K562 (cell line): Measurements from ENCODE around the gene TAF3. TPM values are rescaled to one million over a fixed set of nuclear protein-coding genes. Genes with fewer than 3 reads are reported as not detected.

ENCODE experiments used
- ATAC-seq: fragments of 200-7000 bp; cut with Tn5 transposase; 3 replicates; pipeline ENCODE4 v1.9.1; 2020; ENCODE audit warnings: moderate library complexity
- BruUV-seq: library from RNA; stranded (reverse); fragments of 400-500 nt; replicated peaks from 2 replicates; lab custom pipeline; 2021; lab: Mats Ljungman, UMichigan
- CTCF ChIA-PET: fragments of 300-600 bp; formaldehyde crosslinking; extraction: SDS; loops from one replicate; lab custom pipeline; 2021; ENCODE audit warnings: low intra/inter-chr PET ratio; lab: Yijun Ruan, JAX
- POLR2A ChIA-PET: fragments of 300-600, 350-650 bp; sonication (Branson Sonifier 250); formaldehyde crosslinking; extraction: SDS; loops from one replicate; lab custom pipeline; 2021; ENCODE audit warnings: antibody characterized with exemption, inconsistent platforms; lab: Yijun Ruan, JAX
- DNase-seq, 4 experiments: peaks; one replicate each; pipeline versions ENCODE4 v3.0.0 to v3.0.0-alpha.2; 2011 to 2018; ENCODE audit warnings: low spot score in 3 of 4, mixed read lengths in 3 of 4; ENCODE audit errors: extremely low read depth in 1 of 4
- FAIRE-seq: peaks from 2 replicates; lab custom pipeline; 2011; peaks lifted over from hg19 to GRCh38; lab: Jason Lieb, UNC
- H2AFZ ChIP-seq: 2 replicates; pipeline ENCODE4 v1.6.0; 2011; ENCODE audit warnings: low read depth, low read length, control low read depth, inconsistent platforms
- H3K27ac ChIP-seq: fragments of 200-600 bp; 3 replicates; pipeline ENCODE4 v1.8.0; 2011; ENCODE audit warnings: low read depth, mild to moderate bottlenecking, control low read depth, inconsistent platforms, low read length, moderate library complexity, mixed read lengths; ENCODE audit errors: extremely low read depth
- H3K27me3 ChIP-seq, 2 experiments: fragments of 300-600 bp in 1 of 2; 2 replicates in 1 of 2; 3 replicates in 1 of 2; pipeline versions ENCODE4 v1.6.0 to v1.8.0; 2011; ENCODE audit warnings: inconsistent platforms in 2 of 2, low read length in 2 of 2, mild to moderate bottlenecking in 1 of 2, mixed read lengths in 1 of 2, moderate library complexity in 1 of 2; ENCODE audit not compliant: control insufficient read depth in 2 of 2, insufficient read depth in 2 of 2
- H3K36me3 ChIP-seq: fragments of 300-600 bp; 3 replicates; pipeline ENCODE4 v1.8.0; 2011; ENCODE audit warnings: mild to moderate bottlenecking, low read length, inconsistent platforms; ENCODE audit not compliant: control insufficient read depth, insufficient read depth
- H3K4me1 ChIP-seq, 2 experiments: fragments of 200-600 bp in 1 of 2; replicated peaks in 1 of 2; 2 replicates in 1 of 2; 3 replicates in 1 of 2; pipeline versions ENCODE4 v1.5.1 to v1.8.0; 2011; ENCODE audit warnings: inconsistent platforms in 2 of 2, low read length in 2 of 2, mild to moderate bottlenecking in 1 of 2, mixed read lengths in 1 of 2, moderate library complexity in 1 of 2; ENCODE audit not compliant: control insufficient read depth in 2 of 2, insufficient read depth in 2 of 2
- H3K4me2 ChIP-seq: 2 replicates; pipeline ENCODE4 v1.6.1; 2011; ENCODE audit warnings: low read length, control low read depth, inconsistent platforms, mixed read lengths; ENCODE audit not compliant: insufficient read depth
- H3K4me3 ChIP-seq: fragments of 200-600 bp; sonication (generic), shearing (Covaris generic); 2 replicates; pipeline ENCODE4 v1.5.1; 2016; ENCODE audit warnings: control low read depth, inconsistent platforms
- H3K79me2 ChIP-seq: fragments of 200-600 bp; 3 replicates; pipeline ENCODE4 v1.8.0; 2011; ENCODE audit warnings: low read length, inconsistent platforms; ENCODE audit not compliant: control insufficient read depth, insufficient read depth
- H3K9ac ChIP-seq, 2 experiments: 2 replicates each; pipeline versions ENCODE4 v1.6.0 to v1.6.1; 2011; ENCODE audit warnings: low read depth in 2 of 2, low read length in 2 of 2, control low read depth in 1 of 2, inconsistent platforms in 1 of 2, mild to moderate bottlenecking in 1 of 2, mixed read lengths in 1 of 2; ENCODE audit not compliant: insufficient read depth in 1 of 2
- H3K9me1 ChIP-seq: one replicate; pipeline ENCODE4 v1.6.0; 2011; ENCODE audit warnings: inconsistent platforms, mild to moderate bottlenecking, low read length, moderate library complexity; ENCODE audit not compliant: control insufficient read depth, insufficient read depth
- H3K9me3 ChIP-seq: replicated peaks from 2 replicates; pipeline ENCODE4 v1.5.1; 2011; ENCODE audit warnings: low read depth, low read length, inconsistent platforms; ENCODE audit not compliant: control insufficient read depth, insufficient read depth
- H4K20me1 ChIP-seq: replicated peaks from 2 replicates; pipeline ENCODE4 v1.6.1; 2011; ENCODE audit warnings: low read length, inconsistent platforms, mixed read lengths; ENCODE audit not compliant: control insufficient read depth, insufficient read depth
- ETV1 ChIP-seq: fragments of 450-650 bp; conservative IDR thresholded peaks from 2 replicates; pipeline ENCODE4 v1.6.1; 2016; ENCODE audit warnings: missing genetic modification characterization, control low read depth, low read depth, missing compliant biosample characterization
- ETV6 ChIP-seq, 3 experiments: fragments of 150-350 bp in 1 of 3; sonication (generic) in 1 of 3; formaldehyde crosslinking in 1 of 3; IDR thresholded peaks; 2 replicates each; pipeline versions ENCODE4 v1.6.1 to v1.8.0; 2014 to 2022; ENCODE audit warnings: borderline replicate concordance in 2 of 3, low read depth in 2 of 3, antibody characterized with exemption in 1 of 3, low read length in 1 of 3, mild to moderate bottlenecking in 1 of 3, missing genetic modification reagents in 1 of 3
- HCFC1 ChIP-seq: IDR thresholded peaks from 2 replicates; pipeline ENCODE4 v1.6.1; 2012; ENCODE audit warnings: low read depth, low read length, improper control_type of control experiment
- HDAC8 ChIP-seq: fragments of 450-650 bp; IDR thresholded peaks from 2 replicates; pipeline ENCODE4 v1.6.1; 2016; ENCODE audit warnings: mild to moderate bottlenecking, missing genetic modification characterization, moderate library complexity, missing compliant biosample characterization
- HSF4 ChIP-seq: fragments of 250-450 bp; sonication (Bioruptor Pico); IDR thresholded peaks from 2 replicates; pipeline ENCODE4 v2.1.2; 2022; ENCODE audit warnings: mild to moderate bottlenecking, moderate library complexity, borderline replicate concordance
- L3MBTL2 ChIP-seq: fragments of 450-650 bp; IDR thresholded peaks from 2 replicates; pipeline ENCODE4 v1.6.1; 2016; ENCODE audit warnings: mild to moderate bottlenecking, moderate library complexity
- LEF1 ChIP-seq: fragments of 450-650 bp; IDR thresholded peaks from 2 replicates; pipeline ENCODE4 v1.6.1; 2016; ENCODE audit warnings: mild to moderate bottlenecking
- MEF2D ChIP-seq: conservative IDR thresholded peaks from 2 replicates; pipeline ENCODE4 v1.6.1; 2016; ENCODE audit warnings: low read depth, missing genetic modification characterization, missing compliant biosample characterization
- NFE2L1 ChIP-seq: fragments of 450-650 bp; IDR thresholded peaks from 2 replicates; pipeline ENCODE4 v1.6.1; 2016; ENCODE audit warnings: missing genetic modification characterization, low read depth, mild to moderate bottlenecking, missing compliant biosample characterization, moderate library complexity, borderline replicate concordance
- RFX1 ChIP-seq: fragments of 450-650 bp; IDR thresholded peaks from 2 replicates; pipeline ENCODE4 v1.6.1; 2016; ENCODE audit warnings: mild to moderate bottlenecking, moderate library complexity
- SREBF1 ChIP-seq: fragments of 150-350 bp; IDR thresholded peaks from 2 replicates; pipeline ENCODE4 v1.6.1; 2014; ENCODE audit warnings: antibody characterized with exemption, low read depth, low read length, borderline replicate concordance
- ZKSCAN1 ChIP-seq: fragments of 150-350 bp; IDR thresholded peaks from 2 replicates; pipeline ENCODE4 v1.6.1; 2016; ENCODE audit warnings: low read depth, low read length
- ZNF143 ChIP-seq: sonication (generic); formaldehyde crosslinking; IDR thresholded peaks from 2 replicates; pipeline ENCODE4 v1.9.0; 2022; ENCODE audit warnings: mild to moderate bottlenecking, missing genetic modification reagents
- ZNF316 ChIP-seq: fragments of 450-650 bp; IDR thresholded peaks from 2 replicates; pipeline ENCODE4 v1.6.1; 2016
- ZNF766 ChIP-seq: fragments of 200-800 bp; sonication (Bioruptor generic); conservative IDR thresholded peaks from 2 replicates; pipeline ENCODE4 v1.6.1; 2016; ENCODE audit warnings: missing genetic modification characterization, missing compliant biosample characterization
- WGBS: fragments of 100-300 bp; shearing (Covaris generic); methylation state at CpG from one replicate; pipeline ENCODE4 v1.1.6; 2016; ENCODE audit warnings: low coverage, mixed read lengths; ENCODE audit not compliant: insufficient coverage; ENCODE audit errors: missing lambda C conversion rate; 5-methylcytosine and 5-hydroxymethylcytosine counted together
- in situ Hi-C: fragments of 300-500 bp; cut with MboI; formaldehyde crosslinking; loops from 4 replicates; pipeline ENCODE4 v1.15.0; 2018; ENCODE audit warnings: inconsistent platforms, mixed read lengths
- intact Hi-C: fragments of 100-400 bp; cut with micrococcal nuclease; formaldehyde crosslinking; loops from 2 replicates; pipeline ENCODE4 v1.14.2; 2022
- polyA plus RNA-seq, 8 experiments: library from polyadenylated mRNA; depleted of rRNA in 4 of 8; stranded (reverse) in 5 of 8; unstranded in 3 of 8; fragments of >200 nt; fragmentation: Nextera tagmentation in 2 of 8; fragmentation: Illumina TruSeq in 1 of 8; extraction: Ambion mirVana in 2 of 8; extraction: Trizol in 1 of 8; gene quantifications; 2 replicates each; pipeline versions ENCODE4 v1.2.1 to v1.2.3, GENCODE V29; 2011 to 2014; ENCODE audit warnings: inconsistent platforms in 1 of 8, missing spikeins in 1 of 8
- total RNA-seq, 7 experiments: library from RNA; depleted of rRNA in 6 of 7; stranded (reverse); fragments of >200 nt in 6 of 7; fragmentation: Illumina TruSeq in 2 of 7; extraction: Trizol in 2 of 7; gene quantifications; 2 replicates each; pipeline versions ENCODE4 v1.2.1 to v1.2.3, GENCODE V29; 2011 to 2021; ENCODE audit warnings: low replicate concordance in 1 of 7

The TAF3 gene
- total and polyA plus RNA-seq, 9 of the 15 experiments (the other 6 are each of a cell fraction or from before 2014, with no cell fraction given), result 1.5 to 9.9 (median 4.1) TPM

DNA sequence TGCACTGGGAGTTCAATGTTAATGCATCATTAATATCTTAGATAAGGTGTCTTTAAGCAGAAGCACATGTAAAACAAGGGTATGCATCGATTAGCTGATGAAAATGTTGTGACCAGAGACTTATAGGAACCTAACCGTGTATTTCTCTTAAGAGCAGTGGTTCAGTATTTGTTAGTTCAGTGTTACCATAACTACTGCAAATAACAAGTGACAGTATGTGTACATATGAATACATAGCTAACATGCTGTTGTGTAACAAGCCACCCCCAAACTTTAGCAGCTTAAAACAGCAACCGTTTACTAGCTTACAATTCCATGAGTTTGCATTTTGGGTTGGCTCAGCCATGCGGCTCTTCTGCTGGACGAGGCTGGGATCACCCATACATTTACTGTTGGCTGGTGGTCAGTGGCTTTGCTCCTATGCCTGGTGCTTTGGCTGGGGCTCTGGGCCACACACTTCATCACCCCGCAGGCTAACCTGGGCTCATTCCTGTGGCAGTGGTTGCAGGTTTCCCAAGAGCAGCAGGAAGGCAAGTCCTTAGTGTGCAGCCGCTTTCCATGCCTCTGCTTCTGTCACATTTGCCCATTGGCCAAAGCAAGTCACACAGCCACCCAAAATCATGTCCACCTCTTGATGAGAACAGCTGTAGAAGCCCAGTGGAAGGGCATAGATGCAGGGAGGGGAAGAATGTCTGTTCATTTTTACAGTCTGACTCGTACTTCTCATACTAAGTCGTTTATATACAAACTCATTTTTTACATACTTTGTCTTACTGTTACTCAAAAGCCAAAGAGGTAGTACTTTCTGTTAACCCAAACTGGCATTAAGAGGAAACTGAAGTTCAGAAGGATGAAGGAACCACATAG, 132.9 kb downstream of the TAF3 start:
- intact Hi-C loops (no loop called here), in situ Hi-C loops (no loop called here)
- ATAC-seq (peak; percentile 55), DNase-seq (no peak), FAIRE-seq (peak; percentile 48)
- no peaks in the 10 kb centered on the region for H4K20me1 ChIP-seq
- H2AFZ ChIP-seq, result no peak overlapping the region
- CTCF ChIA-PET, result no interaction called here
- H3K4me3 ChIP-seq, result no peak overlapping the region
- H3K36me3 ChIP-seq, result no peaks in the 10 kb centered on the region
- H3K9me3 ChIP-seq, result no peaks in the 10 kb centered on the region
- TF ChIP-seq ZNF143 (no peak), SREBF1 (no peak), ZNF316 (0 out of 2 replicates have a peak, but pooled peaks have one; percentile 30), NFE2L1 (tag) (no peak), HCFC1 (no peak), HDAC8 (tag) (no peak), ETV6 (IDR thresholded peaks at IDR 0.05; ENCODE audit: borderline replicate concordance in 1 of 2, low read depth in 2 of 2, low read length in 1 of 2) (no peak), ETV6 (CRISPR knock-in tag; IDR thresholded peaks at IDR 0.05; ENCODE audit: borderline replicate concordance) (no peak), LEF1 (no peak), MEF2D (no peak), ZNF766 (CRISPR knock-in tag) (no peak), HSF4 (CRISPR knock-in tag) (no peak), RFX1 (peak; percentile 36), ZKSCAN1 (no peak), ETV1 (no peak), L3MBTL2 (peak; percentile 15; the same call in 1 of the 2 replicates)
- H3K4me2 ChIP-seq, result no peak overlapping the region
- H3K9me1 ChIP-seq, result no peaks in the 10 kb centered on the region
- H3K27me3 ChIP-seq, result no peaks in the 10 kb centered on the region
- no peaks in the 10 kb centered on the region for H3K79me2 ChIP-seq
- no peaks in the 10 kb centered on the region for H3K4me1 ChIP-seq
- POLR2A ChIA-PET, result no interaction called here
- BruUV-seq, result no TSS peak
- no peak overlapping the region for H3K27ac ChIP-seq
- H3K9ac ChIP-seq, result no peak overlapping the region
- WGBS, result 61% methylated on average over 9 of the region's 9 CpGs
